NCI-H446 (cell line): ENCODE results near the gene BRD3OS.
A peak's percentile ranks its signal among the peaks of the same experiment; 100 is the strongest.
"Not testable (repeated sequence)": the region's sequence is repeated elsewhere in the genome, so short reads cannot be mapped to it uniquely, and the experiment has no call there.

Experiments
- DNase-seq, 2 experiments: peaks; one replicate each; lab custom pipeline; 2025; lab: John Stamatoyannopoulos, UW

BRD3OS gene

GRCh38 chr9:133988771-133989170, 36.5 kb upstream of the BRD3OS start:
- not testable (repeated sequence) for DNase-seq

- no peak for DNase-seq
Measured at GRCh38 chr9:133989625-133990365, 35.5 kb upstream of the BRD3OS start.

- no peak for DNase-seq
Measured at GRCh38 chr9:133990366-133991213, 34.7 kb upstream of the BRD3OS start.

DNA sequence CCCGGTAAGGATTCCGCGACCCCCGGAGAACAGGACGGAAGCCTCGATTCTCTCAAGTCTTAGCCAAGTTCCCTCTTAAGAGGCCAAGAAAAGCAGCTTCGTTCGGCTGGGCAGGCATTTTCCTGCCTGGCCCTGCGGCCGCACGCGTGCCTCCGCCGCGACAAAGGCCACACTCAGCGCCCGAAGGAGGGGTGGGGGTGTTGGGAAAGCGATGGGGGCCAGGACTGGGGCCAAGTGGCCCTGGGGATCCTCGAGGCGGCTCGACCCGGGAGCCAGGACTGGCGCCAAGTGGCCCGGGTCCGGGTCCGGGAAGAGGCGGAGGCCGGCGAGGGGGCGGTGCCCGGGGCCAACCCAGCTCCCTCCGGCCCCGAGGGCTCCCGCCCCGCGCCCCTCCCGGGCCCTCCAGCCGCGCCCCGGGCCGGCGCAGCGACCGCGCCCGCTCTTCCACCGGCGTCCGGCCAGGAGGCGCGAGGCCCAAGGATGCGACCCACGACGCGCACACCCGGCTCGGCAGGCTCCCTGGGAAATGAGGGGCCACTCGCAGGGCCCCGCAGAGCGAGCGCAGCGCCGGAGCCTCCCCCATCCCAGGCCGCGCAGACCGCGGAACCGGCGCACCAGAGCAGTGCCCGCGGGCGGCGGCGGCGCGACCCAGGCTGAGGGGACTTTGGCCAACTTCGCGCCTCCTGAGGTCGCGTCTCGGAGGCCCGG, 33.9 kb upstream of the BRD3OS start:
- no peak for DNase-seq

DNA sequence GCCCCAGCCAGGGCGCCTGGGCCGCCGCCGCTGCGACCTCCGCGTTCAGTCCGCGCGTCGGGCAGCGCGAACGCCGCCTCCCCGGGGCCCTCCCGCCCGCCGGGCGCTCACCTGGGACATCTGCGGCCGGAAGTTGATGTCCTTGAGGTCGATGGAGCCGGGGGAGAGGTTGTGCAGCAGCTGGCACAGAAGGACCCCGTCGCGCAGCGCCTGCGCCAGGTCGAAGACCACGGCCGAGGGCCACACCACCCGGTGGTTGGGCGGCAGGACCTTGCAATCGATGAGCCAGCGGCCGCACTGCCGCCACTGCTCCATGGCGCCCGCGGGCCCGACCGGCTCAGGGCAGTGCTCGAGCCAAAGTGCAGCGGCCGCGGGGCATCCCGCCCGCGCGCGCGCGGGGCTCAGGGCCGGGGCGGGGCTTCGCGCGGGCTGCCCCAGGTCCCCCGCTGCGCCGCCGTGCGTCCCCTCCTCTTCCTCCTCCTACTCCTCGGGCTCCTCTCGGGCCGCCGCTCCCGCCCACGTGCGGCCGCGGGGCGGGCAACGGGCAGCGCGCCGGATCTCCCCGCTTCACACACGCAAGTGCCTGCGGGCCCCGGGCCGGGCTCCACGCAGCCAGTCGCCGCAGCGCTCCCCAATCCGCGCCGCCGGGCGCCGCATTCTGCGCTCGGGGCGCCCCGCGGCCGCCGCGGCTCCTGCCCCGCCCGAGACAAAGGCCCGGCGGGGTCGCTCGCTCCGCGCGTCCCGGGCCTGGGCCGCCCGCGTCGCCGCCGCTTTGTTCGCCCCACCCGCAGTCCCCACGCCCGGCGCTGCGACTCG, 33.1 kb upstream of the BRD3OS start, which contains the start of gene VAV2:
Gene VAV2 (minus strand): TSS at position 361 of the 816 bp plus-strand sequence. CDS start 46 bp downstream, at position 315.
- DNase-seq, result peak in 1 of 2 experiments; percentile 35

DNA sequence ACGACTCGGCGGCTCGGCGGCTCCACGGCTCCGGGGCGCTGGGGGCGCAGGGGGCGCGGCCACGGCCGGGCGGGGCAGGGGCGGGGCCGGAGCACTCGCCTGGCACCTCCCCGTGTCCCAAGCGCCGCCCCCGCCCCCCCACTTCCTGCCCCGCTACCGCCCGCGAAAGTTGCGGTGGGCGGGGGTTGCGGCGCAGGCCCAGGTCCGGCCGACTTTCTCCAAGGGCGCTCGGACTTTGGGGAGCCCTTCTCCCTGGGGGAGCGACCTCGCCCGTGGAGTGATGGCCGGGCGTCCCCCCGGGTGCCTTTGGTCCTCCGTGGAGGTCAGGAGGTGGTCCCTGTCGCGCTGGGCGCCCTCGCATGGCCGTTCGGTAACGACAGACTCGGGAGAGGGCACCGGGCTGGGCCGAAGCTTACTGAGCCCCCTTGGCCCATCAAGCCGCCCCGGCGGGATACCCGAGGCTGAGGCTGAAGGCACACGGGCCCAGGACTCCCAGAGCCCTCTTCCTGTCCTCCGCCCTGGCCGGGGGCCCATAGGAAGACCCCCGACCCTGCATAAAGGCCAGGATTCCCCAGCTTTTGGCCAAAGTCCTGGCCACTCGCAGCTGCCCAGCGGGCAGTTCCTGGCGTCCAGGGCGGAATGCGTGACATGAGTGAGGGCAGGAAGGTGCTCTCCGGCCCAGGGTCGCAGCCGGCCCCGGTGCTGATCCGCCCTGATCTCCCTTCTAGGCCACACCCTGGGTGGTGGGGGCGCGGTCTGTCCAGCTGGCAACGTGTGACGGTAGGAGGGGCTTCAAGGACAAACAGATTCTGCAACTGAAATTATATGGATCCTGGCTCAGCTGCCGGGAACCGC, 32.3 kb upstream of the BRD3OS start:
- DNase-seq, result peak; percentile 13 to 73

GRCh38 chr9:133993635-133994253, 31.5 kb upstream of the BRD3OS start:
- no peak for DNase-seq

DNA sequence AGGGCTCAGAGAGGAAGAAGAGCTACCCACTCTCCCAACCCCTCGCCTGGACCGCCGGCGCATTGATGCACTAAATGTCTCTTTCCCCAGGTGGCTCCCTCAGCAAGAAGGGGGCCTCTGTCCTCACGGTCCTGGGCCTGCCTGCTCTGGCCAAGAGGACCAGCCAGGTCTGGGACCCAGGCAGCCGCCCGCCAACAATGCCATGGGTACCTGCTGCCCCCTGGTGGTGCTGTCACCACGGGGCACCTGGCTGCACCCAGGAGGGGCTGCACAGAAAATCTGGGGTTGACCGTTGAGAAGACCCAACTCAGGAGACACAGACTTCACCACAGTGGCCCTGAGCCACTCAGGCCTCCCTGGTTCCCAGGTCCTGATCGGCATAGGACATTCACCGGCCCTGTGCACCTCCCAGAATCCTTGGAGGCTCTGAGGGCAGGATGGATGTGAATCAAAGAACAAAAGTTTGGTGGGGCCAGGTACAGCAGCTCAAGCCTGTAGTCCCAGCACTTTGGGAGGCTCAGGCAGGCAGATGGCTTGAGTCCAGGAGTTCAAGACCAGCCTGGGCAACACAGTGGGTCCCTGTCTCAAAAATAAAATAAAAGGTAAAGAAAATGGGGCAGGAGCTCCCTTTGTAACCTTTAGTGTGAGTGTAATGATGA, 30.8 kb upstream of the BRD3OS start:
- peak in 1 of 2 experiments; percentile 61 for DNase-seq

GRCh38 chr9:133995012-133995896, 30.0 kb upstream of the BRD3OS start:
- no peak for DNase-seq

GRCh38 chr9:133996531-133997520, 28.5 kb upstream of the BRD3OS start:
- no peak for DNase-seq

- no peak for DNase-seq
Measured at GRCh38 chr9:133997584-133997983, 27.7 kb upstream of the BRD3OS start.

- no peak for DNase-seq
Measured at GRCh38 chr9:133998915-133999595, 26.2 kb upstream of the BRD3OS start.

DNA sequence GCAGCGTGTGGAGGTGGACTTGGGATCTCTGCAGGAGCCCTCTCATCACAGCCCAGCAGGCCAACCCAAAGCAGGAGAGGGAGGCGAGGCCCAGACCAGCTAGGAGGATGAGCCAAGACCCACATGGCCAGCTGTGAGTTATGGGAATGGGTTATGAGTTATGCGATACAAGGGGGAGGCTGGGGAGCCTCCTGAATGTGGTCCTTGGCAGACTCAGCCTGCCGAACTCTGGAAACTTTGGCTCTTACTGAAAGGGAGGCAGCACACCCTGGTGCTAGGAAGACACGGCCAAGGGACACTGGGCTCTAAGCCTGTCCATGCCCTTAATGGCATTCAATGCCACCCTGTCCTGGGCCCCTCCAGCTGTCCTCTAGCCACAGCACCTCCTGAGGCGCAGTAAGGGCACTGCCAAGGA, 25.4 kb upstream of the BRD3OS start:
- DNase-seq, result peak in 1 of 2 experiments; percentile 17

DNA sequence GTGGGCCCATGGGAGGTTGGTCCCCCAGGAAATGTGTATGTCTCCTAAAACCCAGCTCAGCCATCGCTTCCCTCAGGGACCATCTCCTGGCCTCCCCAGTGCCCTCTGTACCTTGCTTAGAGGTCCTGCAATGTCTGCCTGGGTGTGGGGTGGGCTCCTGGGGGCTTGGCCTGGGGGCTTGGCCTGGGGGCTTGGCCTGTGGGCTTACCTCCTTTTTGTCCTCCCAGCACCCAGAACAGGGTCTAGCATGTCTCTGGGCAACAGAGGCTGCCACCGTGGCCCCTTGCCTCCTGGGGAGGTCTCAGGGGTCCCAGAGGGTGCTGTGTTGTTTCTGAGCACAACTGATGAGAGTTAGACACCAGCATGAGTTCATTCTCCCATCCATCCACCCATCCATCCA, 22.5 kb upstream of the BRD3OS start:
- no peak for DNase-seq

GRCh38 chr9:134003237-134003636, 22.0 kb upstream of the BRD3OS start:
- no peak for DNase-seq

DNA sequence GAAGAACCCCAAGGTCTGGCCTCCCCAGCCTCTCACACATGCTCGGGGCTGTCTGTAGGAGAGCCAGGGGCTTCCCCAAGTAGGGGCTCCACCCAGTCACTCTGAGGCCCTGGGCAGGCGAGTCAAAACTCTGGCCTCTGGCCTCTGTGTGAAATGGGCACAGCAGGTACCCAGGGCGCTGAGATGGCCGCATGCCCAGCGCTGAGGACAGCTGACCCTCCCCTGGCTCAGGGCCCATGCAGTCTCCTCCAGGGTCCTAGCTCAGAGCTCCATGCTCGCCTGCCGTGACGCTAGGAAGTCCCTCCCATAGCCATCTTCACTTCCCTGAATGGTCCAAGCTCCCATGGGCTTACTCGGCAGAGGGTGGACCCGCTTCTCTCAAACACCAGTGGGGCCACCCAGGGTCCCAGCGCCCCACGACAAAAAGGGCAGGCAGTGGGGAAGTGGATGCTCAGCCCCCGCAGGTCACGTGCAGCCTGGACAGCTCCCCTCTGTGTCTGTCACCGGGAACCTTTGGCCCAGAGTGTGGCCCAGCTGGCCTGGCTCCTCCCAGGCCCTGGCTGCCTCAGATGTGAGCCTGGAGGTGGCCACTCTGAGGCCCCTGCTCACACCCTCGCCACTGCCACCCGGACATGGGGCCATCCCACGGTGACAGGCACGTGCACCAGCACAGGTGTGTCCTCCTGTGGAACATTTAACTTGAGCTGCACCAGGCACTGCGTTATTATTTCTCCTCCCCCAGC, 21.0 kb upstream of the BRD3OS start:
- DNase-seq, result no peak
